HepG2 (cell line): Measurements from ENCODE around the gene HSF4. TPM values are rescaled to one million over a fixed set of nuclear protein-coding genes. Genes with fewer than 3 reads are reported as not detected.
A peak's percentile ranks its signal among the peaks of the same experiment; 100 is the strongest.

Experiments used
- ATF7-NPFF ChIP-seq: sonication (generic); formaldehyde crosslinking; IDR thresholded peaks from 2 replicates; pipeline ENCODE4 v1.8.1; 2023; ENCODE audit warnings: mild to moderate bottlenecking, low read depth, missing genetic modification reagents, moderate library complexity
- DMAP1 ChIP-seq: IDR thresholded peaks from 2 replicates; pipeline ENCODE4 v1.6.1; 2016
- RNF219 ChIP-seq: sonication (generic); formaldehyde crosslinking; IDR thresholded peaks from 2 replicates; pipeline ENCODE4 v1.5.0; 2020; ENCODE audit warnings: mild to moderate bottlenecking, missing genetic modification reagents
- SKIL ChIP-seq: sonication (generic); formaldehyde crosslinking; IDR thresholded peaks from 2 replicates; pipeline ENCODE4 v1.8.0; 2022; ENCODE audit warnings: missing genetic modification reagents, mild to moderate bottlenecking, moderate library complexity, borderline replicate concordance
- TEAD2 ChIP-seq: sonication (generic); formaldehyde crosslinking; IDR thresholded peaks from 2 replicates; pipeline ENCODE4 v1.9.0; 2021; ENCODE audit warnings: missing genetic modification reagents
- ZBTB46 ChIP-seq: sonication (generic); formaldehyde crosslinking; IDR thresholded peaks from 2 replicates; pipeline ENCODE4 v1.4.0; 2020; ENCODE audit warnings: mild to moderate bottlenecking, missing genetic modification reagents, borderline replicate concordance
- ZFP62 ChIP-seq: sonication (generic); formaldehyde crosslinking; IDR thresholded peaks from 2 replicates; pipeline ENCODE4 v1.4.0; 2020; ENCODE audit warnings: missing genetic modification reagents
- ZNF24 ChIP-seq: fragments of 450-650 bp; IDR thresholded peaks from 2 replicates; pipeline ENCODE4 v1.6.1; 2017; ENCODE audit warnings: antibody characterized with exemption, mild to moderate bottlenecking
- ZNF660 ChIP-seq: sonication (generic); formaldehyde crosslinking; IDR thresholded peaks from 2 replicates; pipeline ENCODE4 v1.5.1; 2020; ENCODE audit warnings: mild to moderate bottlenecking, low read depth, missing genetic modification reagents, borderline replicate concordance
- polyA plus RNA-seq, 8 experiments: library from polyadenylated mRNA; depleted of rRNA in 3 of 8; stranded (reverse) in 7 of 8; unstranded in 1 of 8; fragments of >200 nt; fragmentation: Illumina TruSeq in 4 of 8; extraction: Trizol in 4 of 8; gene quantifications; 2 replicates each; pipeline versions ENCODE4 v1.2.1 to v1.2.3, GENCODE V29; 2011 to 2016; ENCODE audit warnings: low read depth in 4 of 8, missing spikeins in 1 of 8, mixed read lengths in 1 of 8; ENCODE audit not compliant: insufficient read depth in 1 of 8
- total RNA-seq, 5 experiments: library from RNA; depleted of rRNA; stranded (reverse); fragments of >200 nt; fragmentation: Illumina TruSeq; extraction: Trizol; gene quantifications; 2 replicates each; pipeline ENCODE4 v1.2.3, GENCODE V29; 2016; ENCODE audit warnings: low read depth in 1 of 5
- TF ChIP-seq, protein P1 (sequence below): sonication (generic); formaldehyde crosslinking; IDR thresholded peaks from 2 replicates; pipeline ENCODE4 v1.4.0; 2020; ENCODE audit warnings: missing genetic modification reagents, borderline replicate concordance
- TF ChIP-seq, protein P2 (sequence below): sonication (generic); formaldehyde crosslinking; IDR thresholded peaks from 2 replicates; pipeline ENCODE4 v1.8.1; 2022; ENCODE audit warnings: mild to moderate bottlenecking, missing genetic modification reagents
- TF ChIP-seq, protein P3 (sequence below): IDR thresholded peaks from 2 replicates; pipeline ENCODE4 v1.6.1; 2012; ENCODE audit warnings: low read length, improper control_type of control experiment

Gene HSF4
- total and polyA plus RNA-seq, 2 of the 13 experiments (the other 11 are each of a cell fraction or from before 2014, with no cell fraction given), result 3.5 to 16.9 TPM

GRCh38 chr16:67177743-67178699 is 13.5 kb downstream of the HSF4 start (continued):
- TF ChIP-seq RNF219 (CRISPR knock-in tag) (no peak), ATF7-NPFF (CRISPR knock-in tag) (peak; percentile 70; the same call in 1 of the 2 replicates), ZNF660 (CRISPR knock-in tag) (no peak), TEAD2 (CRISPR knock-in tag) (no peak), DMAP1 (no peak), SKIL (peak; percentile 45; the same call in 1 of the 2 replicates), ZFP62 (CRISPR knock-in tag) (no peak), ZBTB46 (0 out of 2 replicates have a peak, but pooled peaks have one; percentile 40), ZNF24 (no peak)
- TF ChIP-seq, protein P1, sequence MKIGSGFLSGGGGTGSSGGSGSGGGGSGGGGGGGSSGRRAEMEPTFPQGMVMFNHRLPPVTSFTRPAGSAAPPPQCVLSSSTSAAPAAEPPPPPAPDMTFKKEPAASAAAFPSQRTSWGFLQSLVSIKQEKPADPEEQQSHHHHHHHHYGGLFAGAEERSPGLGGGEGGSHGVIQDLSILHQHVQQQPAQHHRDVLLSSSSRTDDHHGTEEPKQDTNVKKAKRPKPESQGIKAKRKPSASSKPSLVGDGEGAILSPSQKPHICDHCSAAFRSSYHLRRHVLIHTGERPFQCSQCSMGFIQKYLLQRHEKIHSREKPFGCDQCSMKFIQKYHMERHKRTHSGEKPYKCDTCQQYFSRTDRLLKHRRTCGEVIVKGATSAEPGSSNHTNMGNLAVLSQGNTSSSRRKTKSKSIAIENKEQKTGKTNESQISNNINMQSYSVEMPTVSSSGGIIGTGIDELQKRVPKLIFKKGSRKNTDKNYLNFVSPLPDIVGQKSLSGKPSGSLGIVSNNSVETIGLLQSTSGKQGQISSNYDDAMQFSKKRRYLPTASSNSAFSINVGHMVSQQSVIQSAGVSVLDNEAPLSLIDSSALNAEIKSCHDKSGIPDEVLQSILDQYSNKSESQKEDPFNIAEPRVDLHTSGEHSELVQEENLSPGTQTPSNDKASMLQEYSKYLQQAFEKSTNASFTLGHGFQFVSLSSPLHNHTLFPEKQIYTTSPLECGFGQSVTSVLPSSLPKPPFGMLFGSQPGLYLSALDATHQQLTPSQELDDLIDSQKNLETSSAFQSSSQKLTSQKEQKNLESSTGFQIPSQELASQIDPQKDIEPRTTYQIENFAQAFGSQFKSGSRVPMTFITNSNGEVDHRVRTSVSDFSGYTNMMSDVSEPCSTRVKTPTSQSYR (CRISPR knock-in tag), result peak; percentile 50; the same call in 1 of the 2 replicates
- TF ChIP-seq, protein P2, sequence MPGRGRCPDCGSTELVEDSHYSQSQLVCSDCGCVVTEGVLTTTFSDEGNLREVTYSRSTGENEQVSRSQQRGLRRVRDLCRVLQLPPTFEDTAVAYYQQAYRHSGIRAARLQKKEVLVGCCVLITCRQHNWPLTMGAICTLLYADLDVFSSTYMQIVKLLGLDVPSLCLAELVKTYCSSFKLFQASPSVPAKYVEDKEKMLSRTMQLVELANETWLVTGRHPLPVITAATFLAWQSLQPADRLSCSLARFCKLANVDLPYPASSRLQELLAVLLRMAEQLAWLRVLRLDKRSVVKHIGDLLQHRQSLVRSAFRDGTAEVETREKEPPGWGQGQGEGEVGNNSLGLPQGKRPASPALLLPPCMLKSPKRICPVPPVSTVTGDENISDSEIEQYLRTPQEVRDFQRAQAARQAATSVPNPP (CRISPR knock-in tag), result no peak
- TF ChIP-seq, protein P3, sequence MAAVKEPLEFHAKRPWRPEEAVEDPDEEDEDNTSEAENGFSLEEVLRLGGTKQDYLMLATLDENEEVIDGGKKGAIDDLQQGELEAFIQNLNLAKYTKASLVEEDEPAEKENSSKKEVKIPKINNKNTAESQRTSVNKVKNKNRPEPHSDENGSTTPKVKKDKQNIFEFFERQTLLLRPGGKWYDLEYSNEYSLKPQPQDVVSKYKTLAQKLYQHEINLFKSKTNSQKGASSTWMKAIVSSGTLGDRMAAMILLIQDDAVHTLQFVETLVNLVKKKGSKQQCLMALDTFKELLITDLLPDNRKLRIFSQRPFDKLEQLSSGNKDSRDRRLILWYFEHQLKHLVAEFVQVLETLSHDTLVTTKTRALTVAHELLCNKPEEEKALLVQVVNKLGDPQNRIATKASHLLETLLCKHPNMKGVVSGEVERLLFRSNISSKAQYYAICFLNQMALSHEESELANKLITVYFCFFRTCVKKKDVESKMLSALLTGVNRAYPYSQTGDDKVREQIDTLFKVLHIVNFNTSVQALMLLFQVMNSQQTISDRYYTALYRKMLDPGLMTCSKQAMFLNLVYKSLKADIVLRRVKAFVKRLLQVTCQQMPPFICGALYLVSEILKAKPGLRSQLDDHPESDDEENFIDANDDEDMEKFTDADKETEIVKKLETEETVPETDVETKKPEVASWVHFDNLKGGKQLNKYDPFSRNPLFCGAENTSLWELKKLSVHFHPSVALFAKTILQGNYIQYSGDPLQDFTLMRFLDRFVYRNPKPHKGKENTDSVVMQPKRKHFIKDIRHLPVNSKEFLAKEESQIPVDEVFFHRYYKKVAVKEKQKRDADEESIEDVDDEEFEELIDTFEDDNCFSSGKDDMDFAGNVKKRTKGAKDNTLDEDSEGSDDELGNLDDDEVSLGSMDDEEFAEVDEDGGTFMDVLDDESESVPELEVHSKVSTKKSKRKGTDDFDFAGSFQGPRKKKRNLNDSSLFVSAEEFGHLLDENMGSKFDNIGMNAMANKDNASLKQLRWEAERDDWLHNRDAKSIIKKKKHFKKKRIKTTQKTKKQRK, result no peak
